Mucosa of descending colon (tissue), 3 donors: ENCODE data around the gene CARNS1. TPM values are rescaled to one million over a fixed set of nuclear protein-coding genes. Genes with fewer than 3 reads are reported as not detected.

Experiments used
- ATAC-seq: fragments of 200-7000 bp; cut with Tn5 transposase; one replicate; pipeline ENCODE4 v1.9.1; 2020; ENCODE audit warnings: mild to moderate bottlenecking, moderate library complexity
- DNase-seq, 3 donors: peaks; one replicate each; pipeline ENCODE4 v3.0.0-alpha.2; 2020
- H3K36me3 ChIP-seq: fragments of 200-600 bp; one replicate; pipeline ENCODE4 v1.8.0; 2021; ENCODE audit warnings: low read depth, mild to moderate bottlenecking
- H3K4me1 ChIP-seq: fragments of 200-600 bp; one replicate; pipeline ENCODE4 v1.8.0; 2021; ENCODE audit warnings: low read depth, mild to moderate bottlenecking
- H3K4me3 ChIP-seq: fragments of 200-600 bp; one replicate; pipeline ENCODE4 v1.8.0; 2021; ENCODE audit warnings: mild to moderate bottlenecking
- H3K9me3 ChIP-seq: fragments of 200-600 bp; one replicate; pipeline ENCODE4 v1.8.0; 2021; ENCODE audit warnings: mild to moderate bottlenecking
- intact Hi-C, 2 donors: fragments of 100-400 bp; cut with DNase I in 1 of 2; cut with micrococcal nuclease in 1 of 2; formaldehyde crosslinking; loops; one replicate each; pipeline versions ENCODE4 v1.11.0 to v1.11.1; 2022; cut with DNase I, micrococcal nuclease
- long read RNA-seq, 2 donors: library from polyadenylated mRNA; unstranded; transcript quantifications; one replicate each; pipeline ENCODE4 v2.0.0, GENCODE V29; 2019 to 2021
- total RNA-seq, 3 donors: library from RNA; stranded (reverse); fragmentation: NEBNext Ultra II Directional in 2 of 3; extraction: Animal tissue kit (Norgen Biotek cat#: 25700) in 2 of 3; gene quantifications; one replicate each; pipeline versions ENCODE4 v1.2.1 to v1.2.4, GENCODE V29; 2021 to 2023
- TF ChIP-seq, protein P1 (sequence below): fragments of 200-600 bp; IDR thresholded peaks from one replicate; pipeline ENCODE4 v1.8.0; 2022; ENCODE audit warnings: antibody characterized with exemption, mild to moderate bottlenecking
- donor health status: DM: no; HTN: no; CAD: no; lungs with moderate emphysema.
- donor health status: DM: no; HTN: no; CAD: no.
- donor health status: DM: no; HTN: yes; CAD: no.

The CARNS1 gene
- under 1 TPM; 0.26 to 0.89 (median 0.70) TPM for total RNA-seq
- long read RNA-seq, donor 1, partial matches to known transcripts = 2 of 7 reads
- long read RNA-seq, donor 1, other reads (novel, unspliced or antisense) = 5 of 7 reads
- long read RNA-seq, donor 2 = 0 reads

GRCh38 chr11:67415501-67416304, at the start of gene CARNS1:
Gene CARNS1, plus strand, starts transcription at chr11:67415678. Its CDS starts 522 bp downstream, at chr11:67416200.
- intact Hi-C loops = no loop called here
- ATAC-seq (peak; percentile 19), DNase-seq (peak in 1 of 3 donors; percentile 49)
- Histone ChIP-seq H3K4me1 (peaks cover 27% of the 10 kb centered on the region), H3K4me3 (no peak within 1 kb of the TSS), H3K9me3 (no peaks in the 10 kb centered on the region), H3K36me3 (no peaks in the 10 kb centered on the region)
- TF ChIP-seq, protein P1, sequence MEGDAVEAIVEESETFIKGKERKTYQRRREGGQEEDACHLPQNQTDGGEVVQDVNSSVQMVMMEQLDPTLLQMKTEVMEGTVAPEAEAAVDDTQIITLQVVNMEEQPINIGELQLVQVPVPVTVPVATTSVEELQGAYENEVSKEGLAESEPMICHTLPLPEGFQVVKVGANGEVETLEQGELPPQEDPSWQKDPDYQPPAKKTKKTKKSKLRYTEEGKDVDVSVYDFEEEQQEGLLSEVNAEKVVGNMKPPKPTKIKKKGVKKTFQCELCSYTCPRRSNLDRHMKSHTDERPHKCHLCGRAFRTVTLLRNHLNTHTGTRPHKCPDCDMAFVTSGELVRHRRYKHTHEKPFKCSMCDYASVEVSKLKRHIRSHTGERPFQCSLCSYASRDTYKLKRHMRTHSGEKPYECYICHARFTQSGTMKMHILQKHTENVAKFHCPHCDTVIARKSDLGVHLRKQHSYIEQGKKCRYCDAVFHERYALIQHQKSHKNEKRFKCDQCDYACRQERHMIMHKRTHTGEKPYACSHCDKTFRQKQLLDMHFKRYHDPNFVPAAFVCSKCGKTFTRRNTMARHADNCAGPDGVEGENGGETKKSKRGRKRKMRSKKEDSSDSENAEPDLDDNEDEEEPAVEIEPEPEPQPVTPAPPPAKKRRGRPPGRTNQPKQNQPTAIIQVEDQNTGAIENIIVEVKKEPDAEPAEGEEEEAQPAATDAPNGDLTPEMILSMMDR = no peak

GRCh38 chr11:67365736-67366444, 49.6 kb upstream of the CARNS1 start:
- ATAC-seq (no peak), DNase-seq (no peak)
- Histone ChIP-seq H3K4me3 (no peak overlapping the region), H3K36me3 (no peaks in the 10 kb centered on the region), H3K9me3 (no peaks in the 10 kb centered on the region), H3K4me1 (peaks cover 10% of the 10 kb centered on the region)
- TF ChIP-seq, protein P1 = no peak
- intact Hi-C loops = no loop called here

GRCh38 chr11:67366546-67366945, 48.9 kb upstream of the CARNS1 start:
- Histone ChIP-seq H3K9me3 (no peaks in the 10 kb centered on the region), H3K4me1 (peaks cover 14% of the 10 kb centered on the region), H3K4me3 (no peak overlapping the region), H3K36me3 (no peaks in the 10 kb centered on the region)
- intact Hi-C loops = no loop called here
- TF ChIP-seq, protein P1 = no peak
- DNase-seq (no peak), ATAC-seq (no peak)

- intact Hi-C loops = no loop called here
- H3K9me3 ChIP-seq = no peaks in the 10 kb centered on the region
- peak; percentile 18 for ATAC-seq
- H3K4me3 ChIP-seq = no peak overlapping the region
- TF ChIP-seq, protein P1 = no peak
- no peaks in the 10 kb centered on the region for H3K36me3 ChIP-seq
- peaks cover 20% of the 10 kb centered on the region for H3K4me1 ChIP-seq
- DNase-seq = peak in 1 of 3 donors; percentile 58
Measured at GRCh38 chr11:67366961-67367760, 48.3 kb upstream of the CARNS1 start.

DNA sequence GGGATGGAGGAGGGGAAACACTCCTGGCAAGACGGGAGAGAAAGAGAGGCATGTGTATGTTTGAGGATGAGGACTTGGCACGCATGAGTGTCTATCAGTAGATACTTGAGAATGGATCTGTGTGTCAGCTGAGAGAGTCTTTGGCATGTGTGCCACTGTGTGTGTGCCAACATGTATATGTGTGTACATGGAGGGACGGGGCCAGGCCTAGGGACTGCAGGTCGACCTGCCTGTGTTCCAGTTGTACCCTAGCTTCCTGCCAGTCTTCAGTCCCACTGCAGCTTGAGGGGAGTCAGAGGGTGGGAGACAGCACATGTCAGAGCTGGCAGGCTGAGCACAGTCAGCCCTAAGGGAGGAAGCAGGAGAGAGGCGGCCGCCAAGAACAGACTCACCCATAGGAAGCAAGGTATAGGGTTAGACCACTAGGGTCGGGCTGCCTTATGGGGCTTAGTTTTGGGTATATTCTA, 47.7 kb upstream of the CARNS1 start:
- TF ChIP-seq, protein P1 = no peak
- Histone ChIP-seq H3K4me3 (no peak overlapping the region), H3K4me1 (peaks cover 22% of the 10 kb centered on the region), H3K9me3 (no peaks in the 10 kb centered on the region), H3K36me3 (no peaks in the 10 kb centered on the region)
- DNase-seq = no peak
- ATAC-seq = no peak
- intact Hi-C loops = no loop called here
